Peyer's patch (tissue), 4 donors: Measurements from ENCODE around the gene HEMK1. TPM values are rescaled to one million over a fixed set of nuclear protein-coding genes. Genes with fewer than 3 reads are reported as not detected.

Experiments used
- DNase-seq, 3 donors: peaks; one replicate each; pipeline ENCODE4 v3.0.0-alpha.2; 2017 to 2019
- H3K27ac ChIP-seq, 4 donors: fragments of 200-600 bp; sonication (generic); one replicate each; pipeline ENCODE4 v1.5.1; 2016 to 2019
- H3K27me3 ChIP-seq, 2 donors: fragments of 200-600 bp; sonication (generic); one replicate each; pipeline ENCODE4 v1.5.1; 2019
- H3K36me3 ChIP-seq, 3 donors: fragments of 200-600 bp; sonication (generic); one replicate each; pipeline ENCODE4 v1.5.1; 2016 to 2019
- H3K4me1 ChIP-seq, 4 donors: fragments of 200-600 bp; sonication (generic); one replicate each; pipeline ENCODE4 v1.5.1; 2016 to 2019
- H3K4me3 ChIP-seq, 4 donors: fragments of 200-600 bp; sonication (generic); 1 replicate in 3 of 4; 2 replicates in 1 of 4; pipeline ENCODE4 v1.5.1; 2016 to 2019; ENCODE audit warnings: mild to moderate bottlenecking in 1 of 4
- H3K9me3 ChIP-seq, 4 donors: fragments of 200-600 bp; sonication (generic); one replicate each; pipeline ENCODE4 v1.5.1; 2016 to 2019; ENCODE audit warnings: mild to moderate bottlenecking in 1 of 4
- CTCF ChIP-seq, 6 experiments: fragments of 450-650 bp in 4 of 6; fragments of 200-600 bp in 2 of 6; sonication (generic) in 1 of 6; IDR thresholded peaks; one replicate each; pipeline ENCODE4 v1.5.1; 2017 to 2019; ENCODE audit warnings: antibody characterized with exemption in 6 of 6, mild to moderate bottlenecking in 3 of 6, moderate library complexity in 1 of 6
- POLR2A ChIP-seq, 2 donors: fragments of 450-650 bp; IDR thresholded peaks; one replicate each; pipeline ENCODE4 v1.5.1; 2017; ENCODE audit warnings: antibody characterized with exemption in 2 of 2, mild to moderate bottlenecking in 2 of 2, moderate library complexity in 2 of 2
- total RNA-seq, 4 donors: library from RNA; depleted of rRNA; stranded (reverse); fragments of >200 nt; gene quantifications; one replicate each; pipeline ENCODE4 v1.1.0, GENCODE V29; 2016

Gene HEMK1
- total RNA-seq, 4 donors from 2014 or later = 8.6 to 15.3 (median 12.5) TPM

DNA sequence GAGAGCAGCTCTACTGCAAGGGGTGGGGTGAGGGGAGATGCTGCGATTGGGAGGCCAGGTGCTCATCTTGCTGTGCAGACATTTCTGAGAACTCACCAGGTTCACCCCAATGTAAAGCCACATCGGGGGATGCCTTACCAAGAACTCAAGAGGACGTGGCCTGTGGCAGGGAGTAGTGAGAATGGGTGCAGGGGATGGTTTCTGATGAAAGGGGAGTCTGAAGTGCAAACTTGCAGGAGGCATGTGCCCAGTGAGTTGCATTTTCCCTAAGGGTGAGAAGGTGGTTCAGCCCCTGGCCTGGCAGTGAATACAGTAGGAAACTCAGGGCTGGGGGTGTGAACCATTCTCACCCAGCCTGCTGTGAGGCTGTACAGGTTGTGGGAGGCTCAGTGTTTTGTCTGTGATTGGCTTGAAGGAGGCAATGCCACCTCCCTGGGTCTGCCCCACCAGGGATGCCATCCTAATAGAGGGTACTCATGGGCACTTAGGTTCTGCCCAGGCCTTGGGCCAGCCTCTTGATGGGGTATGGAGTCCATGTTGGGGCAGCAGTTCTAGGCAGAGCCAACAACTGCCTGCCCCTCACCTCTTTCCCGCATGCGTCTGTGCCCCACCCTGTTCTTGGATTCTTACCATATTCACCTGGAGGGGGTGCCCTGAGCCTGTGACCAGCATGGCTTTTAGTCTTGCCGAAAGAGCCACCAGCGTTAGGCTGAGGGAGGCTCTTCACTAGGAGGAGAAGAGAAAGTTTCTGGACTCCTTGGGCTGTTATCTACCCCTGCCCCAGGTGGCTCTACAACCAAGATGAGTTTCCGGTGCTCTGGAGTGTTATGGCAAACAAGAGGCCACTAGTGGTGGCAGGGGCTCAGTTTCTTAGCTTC is 4.5 kb downstream of the HEMK1 start:
- H3K4me3 ChIP-seq = no peak overlapping the region
- no peaks in the 10 kb centered on the region for H3K9me3 ChIP-seq
- peak in 1 of 3 donors; percentile 57 for DNase-seq
- peaks cover 0 to 11% (median 0%) of the 10 kb centered on the region in 3 donors for H3K36me3 ChIP-seq
- peaks cover 0 to 18% (median 5%) of the 10 kb centered on the region in 4 donors for H3K4me1 ChIP-seq
- peak overlapping the region in 3 of 4 donors; percentile 21 to 51 (median 24) for H3K27ac ChIP-seq
- TF ChIP-seq CTCF (IDR thresholded peaks at IDR 0.05) (no peak), POLR2A (IDR thresholded peaks at IDR 0.05) (no peak)
- no peaks in the 10 kb centered on the region for H3K27me3 ChIP-seq

GRCh38 chr3:50574444-50574831 is 5.1 kb downstream of the HEMK1 start:
- DNase-seq = no peak
- Histone ChIP-seq H3K4me1 (peaks cover 0 to 18% (median 4%) of the 10 kb centered on the region in 4 donors), H3K4me3 (no peak overlapping the region), H3K36me3 (peaks cover 0 to 11% (median 0%) of the 10 kb centered on the region in 3 donors), H3K9me3 (no peaks in the 10 kb centered on the region), H3K27me3 (no peaks in the 10 kb centered on the region), H3K27ac (peak overlapping the region; percentile 12 to 51 (median 22))
- TF ChIP-seq POLR2A (IDR thresholded peaks at IDR 0.05) (no peak), CTCF (IDR thresholded peaks at IDR 0.05) (no peak)

DNA sequence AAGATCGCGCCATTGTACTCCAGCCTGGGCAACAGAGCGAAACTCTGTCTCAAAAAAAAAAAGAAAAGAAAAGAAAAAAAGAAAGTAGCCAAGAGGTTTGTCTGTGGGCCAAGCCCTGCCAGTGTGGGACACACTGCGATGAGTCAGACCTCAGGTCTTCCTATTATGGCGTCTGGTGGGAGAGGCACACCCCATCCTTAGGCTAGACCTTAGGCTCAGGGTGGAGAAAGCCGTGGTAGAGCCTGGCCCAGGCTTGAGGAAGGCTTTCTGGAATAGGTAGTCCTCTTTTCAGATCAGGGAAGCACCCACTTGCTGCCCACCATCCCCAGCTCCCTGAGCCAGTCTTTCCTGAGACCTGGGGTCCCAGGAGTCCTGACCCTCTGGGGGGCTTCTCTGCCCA is 6.0 kb downstream of the HEMK1 start:
- peaks cover 0 to 12% (median 1%) of the 10 kb centered on the region in 4 donors for H3K4me1 ChIP-seq
- H3K27ac ChIP-seq = no peak overlapping the region
- DNase-seq = no peak
- H3K4me3 ChIP-seq = no peak overlapping the region
- H3K36me3 ChIP-seq = peaks cover 0 to 16% (median 0%) of the 10 kb centered on the region in 3 donors
- H3K27me3 ChIP-seq = no peaks in the 10 kb centered on the region
- no peaks in the 10 kb centered on the region for H3K9me3 ChIP-seq
- TF ChIP-seq POLR2A (IDR thresholded peaks at IDR 0.05) = no peak
- no peak for TF ChIP-seq CTCF (IDR thresholded peaks at IDR 0.05)

DNA sequence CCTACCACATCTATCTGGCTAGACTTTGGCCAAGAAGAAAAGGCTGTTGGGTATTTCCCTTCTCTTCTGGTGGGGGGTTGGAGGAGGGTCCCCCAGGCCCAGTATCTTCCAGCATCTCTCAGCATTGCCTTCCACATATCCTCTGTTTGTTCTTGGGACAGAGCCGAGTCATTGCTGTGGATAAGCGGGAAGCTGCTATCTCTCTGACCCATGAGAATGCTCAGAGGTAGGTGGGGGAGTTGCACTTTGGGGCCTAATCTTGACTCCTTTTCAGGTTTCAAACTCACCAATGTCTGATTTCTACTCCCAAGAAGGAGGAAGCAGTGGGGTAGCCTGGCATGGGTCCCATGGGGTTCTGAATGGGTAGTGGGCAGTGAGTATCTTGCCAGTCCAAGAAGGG is 8.0 kb downstream of the HEMK1 start:
- DNase-seq = no peak
- TF ChIP-seq CTCF (IDR thresholded peaks at IDR 0.05) = no peak
- no peak for TF ChIP-seq POLR2A (IDR thresholded peaks at IDR 0.05)
- Histone ChIP-seq H3K36me3 (peaks cover 0 to 23% (median 0%) of the 10 kb centered on the region in 3 donors), H3K4me1 (peaks cover 0 to 3% (median 1%) of the 10 kb centered on the region in 4 donors), H3K4me3 (no peak overlapping the region), H3K27ac (no peak overlapping the region), H3K27me3 (no peaks in the 10 kb centered on the region), H3K9me3 (no peaks in the 10 kb centered on the region)

GRCh38 chr3:50580683-50581458 is 11.5 kb downstream of the HEMK1 start:
- no peak for DNase-seq
- TF ChIP-seq CTCF (IDR thresholded peaks at IDR 0.05) = no peak
- TF ChIP-seq POLR2A (IDR thresholded peaks at IDR 0.05) = no peak
- H3K9me3 ChIP-seq = no peaks in the 10 kb centered on the region
- peaks cover 0 to 23% (median 0%) of the 10 kb centered on the region in 3 donors for H3K36me3 ChIP-seq
- no peaks in the 10 kb centered on the region for H3K4me1 ChIP-seq
- H3K27ac ChIP-seq = no peak overlapping the region
- no peak overlapping the region for H3K4me3 ChIP-seq
- H3K27me3 ChIP-seq = no peaks in the 10 kb centered on the region
